Epidermal melanocyte (primary cell): ENCODE results near the gene MYF5.

Experiments used
- DNase-seq: peaks from one replicate; pipeline ENCODE4 v3.0.0; 2011; ENCODE audit warnings: low spot score; ENCODE audit not compliant: insufficient read length

The MYF5 gene

GRCh38 chr12:80707830-80708258, 8.9 kb upstream of the MYF5 start:
- DNase-seq, result no peak

GRCh38 chr12:80708259-80708974, 8.3 kb upstream of the MYF5 start:
- no peak for DNase-seq

GRCh38 chr12:80708975-80709328, 7.8 kb upstream of the MYF5 start:
- no peak for DNase-seq

GRCh38 chr12:80709811-80710726, 6.6 kb upstream of the MYF5 start:
- DNase-seq, result no peak

- DNase-seq, result no peak
Measured at GRCh38 chr12:80710727-80711449, 5.8 kb upstream of the MYF5 start.

GRCh38 chr12:80711866-80712265, 4.8 kb upstream of the MYF5 start:
- DNase-seq, result no peak

- no peak for DNase-seq
Measured at GRCh38 chr12:80712866-80713265, 3.8 kb upstream of the MYF5 start.

GRCh38 chr12:80713419-80713818, 3.3 kb upstream of the MYF5 start:
- DNase-seq, result no peak

- DNase-seq, result no peak
Measured at GRCh38 chr12:80714055-80714454, 2.7 kb upstream of the MYF5 start.

- DNase-seq, result no peak
Measured at GRCh38 chr12:80714846-80715245, 1.9 kb upstream of the MYF5 start.

- DNase-seq, result no peak
Measured at GRCh38 chr12:80715713-80716249, 931 bp upstream of the MYF5 start.

GRCh38 chr12:80717856-80718255, 1.1 kb downstream of the MYF5 start:
- DNase-seq, result no peak

GRCh38 chr12:80720516-80720915, 3.8 kb downstream of the MYF5 start:
- no peak for DNase-seq

GRCh38 chr12:80721326-80721725, 4.6 kb downstream of the MYF5 start:
- no peak for DNase-seq

- DNase-seq, result no peak
Measured at GRCh38 chr12:80745851-80746505, 29.3 kb downstream of the MYF5 start.

GRCh38 chr12:80747800-80748199, 31.1 kb downstream of the MYF5 start:
- no peak for DNase-seq

- no peak for DNase-seq
Measured at GRCh38 chr12:80749456-80749855, 32.7 kb downstream of the MYF5 start.

GRCh38 chr12:80752464-80752863, 35.8 kb downstream of the MYF5 start:
- DNase-seq, result no peak

- DNase-seq, result no peak
Measured at GRCh38 chr12:80754274-80754673, 37.6 kb downstream of the MYF5 start.

GRCh38 chr12:80756875-80757274, 40.2 kb downstream of the MYF5 start:
- no peak for DNase-seq

GRCh38 chr12:80761838-80762237, 45.1 kb downstream of the MYF5 start:
- DNase-seq, result no peak
